Measurements from ENCODE around the gene SENP3. TPM values are rescaled to one million over a fixed set of nuclear protein-coding genes. Genes with fewer than 3 reads are reported as not detected.

SENP3 gene
- total RNA-seq, 1 donor from 2014 or later = 92.0 TPM

DNA sequence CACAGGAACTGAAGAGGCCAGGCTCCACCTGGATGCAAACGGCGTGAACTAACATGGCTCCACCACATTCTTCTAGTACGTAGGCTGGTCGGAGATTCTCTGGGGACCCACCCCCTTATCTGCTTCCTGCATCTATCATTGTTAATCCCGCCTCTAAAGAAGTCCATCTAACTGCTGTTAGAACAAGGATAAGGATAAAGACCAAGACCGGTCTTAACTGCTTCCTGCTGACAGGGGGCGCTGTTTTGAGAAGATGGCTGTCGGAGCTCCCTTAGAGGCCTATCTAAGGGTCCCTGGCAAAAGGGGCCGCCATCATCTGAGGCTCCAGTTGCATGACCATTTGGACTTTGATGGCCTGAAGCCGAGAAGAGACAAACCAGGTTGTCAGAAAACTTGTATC lies 38.7 kb upstream of the SENP3 start:
- no peaks in the 10 kb centered on the region for H3K36me3 ChIP-seq
- peak; percentile 31 to 47 (median 32) for TF ChIP-seq CTCF (IDR thresholded peaks at IDR 0.05)
- DNase-seq (ENCODE audit: low spot score in 2 of 2) = no peak
- no peak overlapping the region for H3K27ac ChIP-seq
- H3K27me3 ChIP-seq = no peaks in the 10 kb centered on the region
- H3K9me3 ChIP-seq = no peaks in the 10 kb centered on the region
- no peak overlapping the region for H3K4me3 ChIP-seq
- no peaks in the 10 kb centered on the region for H3K4me1 ChIP-seq
- intact Hi-C loops (cut with DNase I) = no loop called here

- intact Hi-C loops (cut with DNase I) = no loop called here
- Histone ChIP-seq H3K27me3 (no peaks in the 10 kb centered on the region), H3K4me3 (no peak overlapping the region), H3K27ac (no peak overlapping the region), H3K9me3 (peaks cover 4 to 13% of the 10 kb centered on the region in 2 donors), H3K36me3 (no peaks in the 10 kb centered on the region), H3K4me1 (no peaks in the 10 kb centered on the region)
- TF ChIP-seq CTCF (IDR thresholded peaks at IDR 0.05) = no peak
- no peak for DNase-seq (ENCODE audit: low spot score in 2 of 2)
Observed at GRCh38 chr17:7528842-7529241, 32.9 kb upstream of the SENP3 start.

DNA sequence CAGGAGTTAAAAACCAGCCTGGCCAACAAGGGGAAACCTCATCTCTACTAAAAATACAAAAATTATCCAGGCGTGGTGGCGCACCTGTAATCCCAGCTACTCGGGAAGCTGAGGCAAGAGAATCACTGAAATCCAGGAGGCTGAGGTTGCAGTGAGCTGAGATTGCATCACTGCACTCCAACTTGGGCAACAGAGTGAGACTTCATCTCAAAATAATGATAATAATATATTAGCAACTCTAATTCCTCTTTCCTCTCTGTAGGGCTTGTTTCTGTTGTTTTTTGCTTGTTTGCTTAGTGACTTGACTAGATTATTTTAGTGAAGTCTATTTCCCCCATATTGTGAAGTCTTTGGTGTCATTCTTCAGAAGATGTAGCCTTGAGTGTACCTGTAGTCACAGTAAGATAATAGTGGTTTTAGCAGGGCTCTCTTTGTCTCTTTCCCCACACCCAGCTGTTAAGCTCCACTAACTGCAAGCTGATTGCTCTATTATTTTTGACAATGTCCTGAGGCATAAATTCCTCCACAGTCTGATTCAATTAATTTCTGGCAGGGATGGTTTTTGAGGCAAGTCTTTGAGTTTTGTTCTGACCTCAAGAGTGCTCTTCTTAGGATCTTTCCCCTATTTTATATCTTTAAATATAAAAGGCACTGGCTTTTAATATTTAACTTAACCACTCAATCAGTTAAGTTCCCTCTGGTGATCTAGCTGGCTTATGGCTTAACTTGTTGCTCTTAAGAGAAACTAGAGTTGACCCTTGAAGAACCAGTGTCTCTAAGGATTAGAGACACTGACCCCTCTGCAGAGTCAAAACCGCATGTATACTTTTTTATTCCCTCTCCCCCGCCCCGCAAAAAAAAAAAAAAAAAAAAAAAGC lies 31.5 kb upstream of the SENP3 start:
- Histone ChIP-seq H3K4me3 (no peak overlapping the region), H3K4me1 (no peaks in the 10 kb centered on the region), H3K27me3 (no peaks in the 10 kb centered on the region), H3K27ac (no peak overlapping the region), H3K9me3 (peaks cover 4 to 13% of the 10 kb centered on the region in 2 donors), H3K36me3 (no peaks in the 10 kb centered on the region)
- DNase-seq (ENCODE audit: low spot score in 2 of 2) = no peak
- intact Hi-C loops (cut with DNase I) = no loop called here
- no peak for TF ChIP-seq CTCF (IDR thresholded peaks at IDR 0.05)

GRCh38 chr17:7538050-7538449 lies 23.7 kb upstream of the SENP3 start:
- Histone ChIP-seq H3K27ac (no peak overlapping the region), H3K36me3 (no peaks in the 10 kb centered on the region), H3K27me3 (no peaks in the 10 kb centered on the region), H3K9me3 (no peaks in the 10 kb centered on the region), H3K4me3 (no peak overlapping the region), H3K4me1 (no peaks in the 10 kb centered on the region)
- no peak for TF ChIP-seq CTCF (IDR thresholded peaks at IDR 0.05)
- intact Hi-C loops (cut with DNase I) = no loop called here
- DNase-seq (ENCODE audit: low spot score in 2 of 2) = no peak

DNA sequence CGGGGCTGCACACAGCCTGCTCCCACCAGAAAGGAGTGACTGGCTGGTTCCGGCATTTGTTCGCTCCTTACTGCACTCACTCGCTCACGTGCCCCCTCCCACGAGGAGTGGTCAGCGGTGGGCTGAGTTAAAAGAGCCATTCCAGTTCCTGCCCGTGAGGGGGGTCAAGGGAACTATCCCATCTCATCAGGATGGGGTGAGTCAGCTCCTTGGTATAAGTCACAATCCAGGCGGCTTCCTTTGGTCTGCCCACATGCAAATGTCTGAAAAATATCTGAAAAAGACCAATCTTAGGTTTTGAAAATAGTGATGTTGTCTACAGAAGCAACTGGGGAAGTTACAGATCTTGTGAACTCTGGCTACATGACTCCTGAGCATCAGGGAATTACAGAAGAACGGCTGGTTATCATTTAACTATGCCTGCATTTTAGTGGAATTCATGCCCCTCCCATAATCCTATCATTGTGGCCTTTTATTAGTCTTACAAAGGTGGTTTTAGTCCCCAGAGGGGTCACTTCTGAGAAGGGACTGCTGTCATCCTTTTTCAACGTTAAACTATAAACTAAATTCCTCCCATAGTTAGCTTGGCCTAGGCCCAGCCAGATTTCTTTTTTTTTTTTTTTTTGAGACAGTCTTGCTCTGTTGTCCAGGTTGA lies 22.7 kb upstream of the SENP3 start:
- Histone ChIP-seq H3K27ac (no peak overlapping the region), H3K4me3 (no peak overlapping the region), H3K27me3 (no peaks in the 10 kb centered on the region), H3K9me3 (no peaks in the 10 kb centered on the region), H3K36me3 (no peaks in the 10 kb centered on the region), H3K4me1 (no peaks in the 10 kb centered on the region)
- intact Hi-C loops (cut with DNase I) = no loop called here
- no peak for TF ChIP-seq CTCF (IDR thresholded peaks at IDR 0.05)
- DNase-seq (ENCODE audit: low spot score in 2 of 2) = no peak

Measured in ascending aorta (tissue), 2 donors.